ENCODE measurements around the gene PPP3CA.

Gene PPP3CA

DNA sequence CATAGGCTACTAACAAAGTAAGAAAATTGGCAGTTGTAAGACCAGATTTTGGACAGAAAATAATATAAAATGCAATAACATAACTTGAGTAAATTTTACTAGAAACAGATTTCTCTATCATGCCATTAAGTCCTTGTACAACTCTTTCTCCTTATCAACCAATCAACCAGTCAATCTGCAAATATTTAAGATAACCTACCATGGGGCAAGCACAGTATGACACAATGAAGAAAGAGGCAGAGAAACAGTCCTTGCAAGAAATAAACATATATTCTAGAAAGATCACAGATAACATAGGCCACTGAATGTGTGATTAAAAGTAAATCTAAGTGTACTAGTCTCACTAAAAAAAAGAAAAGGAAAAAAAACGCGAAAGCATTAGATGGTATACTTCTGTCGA, 194.8 kb downstream of the PPP3CA start:
- ChIA-PET POLR2A (no interaction called here), CTCF (no interaction called here)
- DNase-seq (ENCODE audit: extremely low spot score): no peak
- TF ChIP-seq TARDBP (IDR thresholded peaks at IDR 0.05) (no peak), BHLHE40 (IDR thresholded peaks at IDR 0.05; ENCODE audit: borderline replicate concordance) (no peak), FOXA1 (IDR thresholded peaks at IDR 0.05) (no peak), NFRKB (IDR thresholded peaks at IDR 0.05) (no peak), CTBP1 (IDR thresholded peaks at IDR 0.05; ENCODE audit: borderline replicate concordance) (no peak), SUZ12 (IDR thresholded peaks at IDR 0.05) (no peak), ELF4 (IDR thresholded peaks at IDR 0.05) (no peak), ZNF384 (IDR thresholded peaks at IDR 0.05) (no peak)
- TF ChIP-seq, protein P1, sequence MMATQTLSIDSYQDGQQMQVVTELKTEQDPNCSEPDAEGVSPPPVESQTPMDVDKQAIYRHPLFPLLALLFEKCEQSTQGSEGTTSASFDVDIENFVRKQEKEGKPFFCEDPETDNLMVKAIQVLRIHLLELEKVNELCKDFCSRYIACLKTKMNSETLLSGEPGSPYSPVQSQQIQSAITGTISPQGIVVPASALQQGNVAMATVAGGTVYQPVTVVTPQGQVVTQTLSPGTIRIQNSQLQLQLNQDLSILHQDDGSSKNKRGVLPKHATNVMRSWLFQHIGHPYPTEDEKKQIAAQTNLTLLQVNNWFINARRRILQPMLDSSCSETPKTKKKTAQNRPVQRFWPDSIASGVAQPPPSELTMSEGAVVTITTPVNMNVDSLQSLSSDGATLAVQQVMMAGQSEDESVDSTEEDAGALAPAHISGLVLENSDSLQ (IDR thresholded peaks at IDR 0.05): no peak

DNA sequence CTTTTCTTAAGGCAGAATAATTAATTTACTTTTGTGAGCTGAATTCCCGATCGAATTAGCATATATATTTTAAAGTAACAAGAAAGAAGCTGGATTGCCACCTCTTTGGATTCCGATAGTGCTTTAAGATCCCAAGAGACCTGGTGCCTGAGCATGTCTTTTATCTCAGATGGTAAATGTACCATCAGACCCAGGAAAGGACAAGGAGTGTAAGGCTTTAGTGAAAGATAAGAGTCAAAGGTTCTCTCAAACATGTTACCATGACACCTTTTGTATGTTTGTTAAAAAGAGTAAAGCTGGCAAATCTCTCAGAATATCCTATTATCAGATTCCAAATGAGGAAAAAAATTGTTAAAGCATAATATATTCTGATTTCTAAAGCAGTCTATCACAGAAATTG, 198.8 kb downstream of the PPP3CA start:
- POLR2A ChIA-PET: no interaction called here
- no peak for TF ChIP-seq HDGF (IDR thresholded peaks at IDR 0.05; ENCODE audit: borderline replicate concordance)
- no peak for TF ChIP-seq FOXM1 (IDR thresholded peaks at IDR 0.05; ENCODE audit: borderline replicate concordance)
- no peak for TF ChIP-seq ELF4 (IDR thresholded peaks at IDR 0.05)
- no peak for TF ChIP-seq FOXA1 (IDR thresholded peaks at IDR 0.05)
- TF ChIP-seq ARNT (IDR thresholded peaks at IDR 0.05): no peak
- TF ChIP-seq SUZ12 (IDR thresholded peaks at IDR 0.05): no peak
- CTCF ChIA-PET: no interaction called here
- DNase-seq (ENCODE audit: extremely low spot score): no peak

DNA sequence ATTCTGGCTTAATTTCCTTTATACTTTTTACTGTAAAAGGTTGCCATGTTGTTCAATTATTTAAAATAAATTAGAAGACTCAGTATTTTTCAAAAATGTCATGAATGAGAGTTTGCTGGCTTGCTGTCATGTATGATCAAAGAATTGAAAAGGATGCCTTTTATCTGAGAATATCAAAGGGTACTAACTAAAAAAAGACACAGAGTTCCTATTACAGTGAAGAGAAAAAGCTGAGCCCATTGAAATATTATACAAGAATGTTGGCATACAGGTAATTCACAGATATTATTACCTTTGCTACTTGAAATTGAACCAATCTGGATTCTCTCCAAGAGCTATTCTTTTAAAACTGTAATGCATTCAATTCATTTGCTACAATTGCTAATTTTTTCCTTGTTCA, 200.0 kb downstream of the PPP3CA start:
- POLR2A ChIA-PET: no interaction called here
- TF ChIP-seq HDGF (IDR thresholded peaks at IDR 0.05; ENCODE audit: borderline replicate concordance): no peak
- no peak for TF ChIP-seq ZNF384 (IDR thresholded peaks at IDR 0.05)
- TF ChIP-seq ELF4 (IDR thresholded peaks at IDR 0.05): no peak
- TF ChIP-seq, protein P1 (IDR thresholded peaks at IDR 0.05): no peak
- TF ChIP-seq BHLHE40 (IDR thresholded peaks at IDR 0.05; ENCODE audit: borderline replicate concordance): no peak
- TF ChIP-seq FOXA1 (IDR thresholded peaks at IDR 0.05): no peak
- TF ChIP-seq SUZ12 (IDR thresholded peaks at IDR 0.05): no peak
- no peak for TF ChIP-seq FOXK2 (IDR thresholded peaks at IDR 0.05)
- TF ChIP-seq LEF1 (IDR thresholded peaks at IDR 0.05; ENCODE audit: borderline replicate concordance): no peak
- CTCF ChIA-PET: no interaction called here
- no peak for DNase-seq (ENCODE audit: extremely low spot score)

DNA sequence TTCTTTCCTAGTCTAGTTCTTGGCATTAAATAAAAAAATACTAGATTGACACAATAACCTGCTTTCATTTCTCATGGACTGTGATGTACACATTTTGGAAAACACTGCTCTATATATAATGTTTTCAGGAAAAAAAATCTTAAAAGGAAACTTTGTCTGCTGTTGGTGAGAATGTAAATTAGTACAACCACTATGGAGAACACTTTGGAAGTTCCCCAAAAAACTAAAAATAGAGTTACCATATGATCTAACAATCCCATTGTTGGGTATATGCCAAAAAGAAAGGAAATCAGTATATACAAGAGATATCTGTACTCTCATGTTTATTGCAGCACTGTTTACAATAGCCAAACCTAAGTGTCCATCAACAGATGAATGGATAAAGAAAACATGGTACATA, 202.3 kb downstream of the PPP3CA start:
- POLR2A ChIA-PET: no interaction called here
- CTCF ChIA-PET: no interaction called here
- TF ChIP-seq FOXK2 (IDR thresholded peaks at IDR 0.05) (no peak), FOXA1 (IDR thresholded peaks at IDR 0.05) (no peak), ZNF384 (IDR thresholded peaks at IDR 0.05) (no peak), ARNT (IDR thresholded peaks at IDR 0.05) (no peak), LEF1 (IDR thresholded peaks at IDR 0.05; ENCODE audit: borderline replicate concordance) (no peak), BHLHE40 (IDR thresholded peaks at IDR 0.05; ENCODE audit: borderline replicate concordance) (no peak), FOXM1 (IDR thresholded peaks at IDR 0.05; ENCODE audit: borderline replicate concordance) (no peak), L3MBTL2 (conservative IDR thresholded peaks at IDR 0.05) (no peak), HDGF (IDR thresholded peaks at IDR 0.05; ENCODE audit: borderline replicate concordance) (no peak), SP1 (IDR thresholded peaks at IDR 0.05) (no peak)
- no peak for DNase-seq (ENCODE audit: extremely low spot score)

DNA sequence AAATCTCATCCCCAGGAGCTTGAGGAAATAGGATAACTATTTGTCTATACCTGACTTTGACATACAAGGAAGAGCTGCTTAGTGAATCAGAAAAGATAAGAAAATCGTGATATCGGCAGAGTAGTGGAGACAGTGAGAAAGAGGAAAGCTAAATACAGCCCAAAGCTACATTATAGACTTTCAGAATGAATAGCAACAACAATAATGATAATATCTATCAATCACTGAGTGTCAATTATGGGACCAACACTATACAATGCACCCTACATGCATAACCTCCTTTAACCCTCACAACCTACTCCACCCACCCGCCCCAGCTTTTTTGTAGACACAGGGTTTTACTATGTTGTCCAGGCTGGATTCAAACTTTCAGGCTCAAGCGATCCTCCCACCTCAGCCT, 205.1 kb downstream of the PPP3CA start:
- ChIA-PET POLR2A (no interaction called here), CTCF (no interaction called here)
- DNase-seq (ENCODE audit: extremely low spot score): no peak
- no peak for TF ChIP-seq LEF1 (IDR thresholded peaks at IDR 0.05; ENCODE audit: borderline replicate concordance)
- no peak for TF ChIP-seq BHLHE40 (IDR thresholded peaks at IDR 0.05; ENCODE audit: borderline replicate concordance)
- no peak for TF ChIP-seq FOXA1 (IDR thresholded peaks at IDR 0.05)
- no peak for TF ChIP-seq SP1 (IDR thresholded peaks at IDR 0.05)
- TF ChIP-seq, protein P1 (IDR thresholded peaks at IDR 0.05): no peak
- no peak for TF ChIP-seq ZNF384 (IDR thresholded peaks at IDR 0.05)
- no peak for TF ChIP-seq CTBP1 (IDR thresholded peaks at IDR 0.05; ENCODE audit: borderline replicate concordance)
- TF ChIP-seq SUZ12 (IDR thresholded peaks at IDR 0.05): no peak
- no peak for TF ChIP-seq ELF4 (IDR thresholded peaks at IDR 0.05)
- TF ChIP-seq L3MBTL2 (conservative IDR thresholded peaks at IDR 0.05): no peak
- TF ChIP-seq HDGF (IDR thresholded peaks at IDR 0.05; ENCODE audit: borderline replicate concordance): no peak
- no peak for TF ChIP-seq NFRKB (IDR thresholded peaks at IDR 0.05)
- no peak for TF ChIP-seq FOXM1 (IDR thresholded peaks at IDR 0.05; ENCODE audit: borderline replicate concordance)
- no peak for TF ChIP-seq TARDBP (IDR thresholded peaks at IDR 0.05)

DNA sequence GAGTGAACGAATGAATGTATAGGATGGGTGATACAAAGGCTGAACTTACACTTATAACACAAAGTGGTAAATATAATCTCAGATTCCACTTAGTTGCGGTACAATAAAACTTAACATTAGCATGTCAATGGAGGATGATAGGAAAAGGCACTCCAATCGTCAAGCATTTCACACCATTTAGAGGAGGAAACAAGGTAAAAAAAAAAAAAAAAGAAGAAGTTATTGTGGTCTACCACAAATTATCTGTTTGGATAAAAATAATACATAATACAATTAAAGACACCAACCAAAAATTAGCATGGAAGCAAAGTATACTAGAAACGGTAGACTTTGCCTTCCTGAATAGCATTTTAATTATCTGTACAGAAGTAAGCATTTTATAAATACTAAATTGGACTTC, 205.5 kb downstream of the PPP3CA start:
- no peak for DNase-seq (ENCODE audit: extremely low spot score)
- ChIA-PET POLR2A (no interaction called here), CTCF (no interaction called here)
- TF ChIP-seq LEF1 (IDR thresholded peaks at IDR 0.05; ENCODE audit: borderline replicate concordance) (no peak), L3MBTL2 (conservative IDR thresholded peaks at IDR 0.05) (no peak), ELF4 (IDR thresholded peaks at IDR 0.05) (no peak), FOXA1 (IDR thresholded peaks at IDR 0.05) (no peak), NFRKB (IDR thresholded peaks at IDR 0.05) (no peak), ZNF384 (IDR thresholded peaks at IDR 0.05) (no peak), HDGF (IDR thresholded peaks at IDR 0.05; ENCODE audit: borderline replicate concordance) (no peak), FOXM1 (IDR thresholded peaks at IDR 0.05; ENCODE audit: borderline replicate concordance) (no peak), TARDBP (IDR thresholded peaks at IDR 0.05) (no peak), SP1 (IDR thresholded peaks at IDR 0.05) (no peak), CTBP1 (IDR thresholded peaks at IDR 0.05; ENCODE audit: borderline replicate concordance) (no peak), SUZ12 (IDR thresholded peaks at IDR 0.05) (no peak), BHLHE40 (IDR thresholded peaks at IDR 0.05; ENCODE audit: borderline replicate concordance) (no peak), FOXK2 (IDR thresholded peaks at IDR 0.05) (no peak), ARNT (IDR thresholded peaks at IDR 0.05) (no peak)
- TF ChIP-seq, protein P1 (IDR thresholded peaks at IDR 0.05): no peak

Data from HEK293T (cell line).